IPS-11a (cell line): ENCODE data around the gene SLC1A3.
A peak's percentile ranks its signal among the peaks of the same experiment; 100 is the strongest.
"Not testable (repeated sequence)": the region's sequence is repeated elsewhere in the genome, so short reads cannot be mapped to it uniquely, and the experiment has no call there.

Experiments used
- H3K4me3 ChIP-seq: one replicate; pipeline ENCODE4 v1.5.1; 2013; ENCODE audit warnings: low read depth, low read length, control low read depth

The SLC1A3 gene

DNA sequence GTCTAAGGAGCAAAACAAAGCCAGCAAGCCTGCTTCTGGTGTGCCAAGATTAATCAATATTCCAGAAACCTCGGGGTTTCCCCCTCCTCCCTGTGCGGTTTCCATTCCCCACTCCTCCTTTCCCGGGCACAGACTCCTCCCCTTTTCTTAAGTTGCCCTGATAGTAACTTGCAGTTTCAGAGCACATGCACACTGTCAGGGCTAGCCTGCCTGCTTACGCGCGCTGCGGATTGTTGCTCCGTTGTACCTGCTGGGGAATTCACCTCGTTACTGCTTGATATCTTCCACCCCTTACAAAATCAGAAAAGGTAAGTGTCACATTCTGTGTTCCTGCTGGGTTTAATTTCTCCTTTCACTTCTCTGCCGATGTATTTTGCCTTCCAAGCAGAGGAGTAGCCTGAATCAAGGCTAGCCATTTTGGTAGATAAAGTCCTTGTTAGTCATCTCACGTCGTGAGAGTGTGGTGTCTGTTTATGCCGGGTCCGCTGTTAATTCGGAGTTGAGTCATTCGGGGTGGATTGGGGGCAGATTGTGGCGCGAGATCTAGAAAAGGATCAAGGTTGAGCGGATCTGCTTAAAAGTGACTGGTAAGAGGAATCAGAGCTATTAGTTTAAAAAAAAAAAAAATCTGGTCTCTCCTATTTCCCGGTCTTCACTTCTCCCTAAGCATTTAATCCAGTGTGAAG is at the start of gene SLC1A3:
TSS of gene SLC1A3 (plus strand) at position 179 of the 686 bp plus-strand sequence. CDS start 1,818 bp downstream, outside the sequence.
- peak within 1 kb of the TSS; percentile 78 for H3K4me3 ChIP-seq

DNA sequence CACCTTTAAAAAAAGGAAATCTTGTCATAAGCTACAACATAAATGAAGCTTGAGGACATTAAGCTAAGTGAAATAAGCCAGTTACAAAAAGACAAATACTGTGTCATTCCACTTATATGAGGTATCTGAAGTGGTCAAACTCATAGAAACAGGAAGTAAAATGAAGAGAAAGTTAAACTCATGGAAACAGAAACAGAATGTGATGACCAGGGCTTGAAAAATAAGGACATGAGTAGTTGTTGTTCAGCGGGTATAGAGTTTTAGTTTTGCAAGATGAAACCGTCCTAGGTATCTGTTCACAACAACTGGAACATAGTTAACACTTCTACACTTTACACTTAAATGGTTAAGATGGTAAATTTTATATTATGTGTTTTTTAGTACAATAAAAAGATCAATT is 47.8 kb upstream of the SLC1A3 start:
- no peak overlapping the region for H3K4me3 ChIP-seq

DNA sequence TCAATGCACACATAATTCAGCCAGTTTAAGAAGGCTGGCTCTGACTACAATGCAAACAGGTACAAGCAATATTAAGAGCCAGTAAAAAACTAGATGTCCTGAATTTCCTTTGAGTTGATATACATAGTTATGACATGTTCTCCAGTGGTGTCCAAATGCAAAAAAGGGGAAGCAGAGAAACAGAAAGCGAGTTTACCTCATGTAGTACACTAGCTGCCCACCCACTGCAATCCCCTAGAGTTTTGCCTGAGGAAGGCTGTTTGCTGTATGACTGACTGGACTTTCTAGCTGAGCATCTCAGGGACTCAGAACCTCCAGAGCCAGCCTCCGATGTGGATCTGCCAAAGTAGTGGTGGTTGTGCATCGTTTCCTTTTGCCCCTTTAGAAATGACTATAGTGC is 44.8 kb upstream of the SLC1A3 start:
- no peak overlapping the region for H3K4me3 ChIP-seq

DNA sequence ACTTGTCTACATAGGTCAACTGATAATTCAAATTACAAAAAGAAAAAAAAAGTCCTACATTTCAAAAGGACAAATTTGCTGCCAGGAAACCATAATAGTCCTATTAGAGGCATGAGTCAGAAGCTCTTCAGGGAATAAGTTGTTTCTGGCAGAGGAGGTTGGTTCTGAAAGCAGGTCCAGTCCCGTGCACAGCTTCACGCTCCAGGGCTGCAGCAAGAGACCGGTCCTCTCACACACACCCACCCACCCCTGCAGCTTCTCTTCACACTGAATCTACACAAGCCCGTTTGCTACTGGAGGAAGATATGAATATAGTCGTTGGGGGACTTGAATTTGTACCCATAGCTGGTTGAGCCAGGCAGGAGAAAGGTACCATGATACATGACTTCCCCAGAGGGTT is 36.9 kb upstream of the SLC1A3 start:
- no peak overlapping the region for H3K4me3 ChIP-seq

DNA sequence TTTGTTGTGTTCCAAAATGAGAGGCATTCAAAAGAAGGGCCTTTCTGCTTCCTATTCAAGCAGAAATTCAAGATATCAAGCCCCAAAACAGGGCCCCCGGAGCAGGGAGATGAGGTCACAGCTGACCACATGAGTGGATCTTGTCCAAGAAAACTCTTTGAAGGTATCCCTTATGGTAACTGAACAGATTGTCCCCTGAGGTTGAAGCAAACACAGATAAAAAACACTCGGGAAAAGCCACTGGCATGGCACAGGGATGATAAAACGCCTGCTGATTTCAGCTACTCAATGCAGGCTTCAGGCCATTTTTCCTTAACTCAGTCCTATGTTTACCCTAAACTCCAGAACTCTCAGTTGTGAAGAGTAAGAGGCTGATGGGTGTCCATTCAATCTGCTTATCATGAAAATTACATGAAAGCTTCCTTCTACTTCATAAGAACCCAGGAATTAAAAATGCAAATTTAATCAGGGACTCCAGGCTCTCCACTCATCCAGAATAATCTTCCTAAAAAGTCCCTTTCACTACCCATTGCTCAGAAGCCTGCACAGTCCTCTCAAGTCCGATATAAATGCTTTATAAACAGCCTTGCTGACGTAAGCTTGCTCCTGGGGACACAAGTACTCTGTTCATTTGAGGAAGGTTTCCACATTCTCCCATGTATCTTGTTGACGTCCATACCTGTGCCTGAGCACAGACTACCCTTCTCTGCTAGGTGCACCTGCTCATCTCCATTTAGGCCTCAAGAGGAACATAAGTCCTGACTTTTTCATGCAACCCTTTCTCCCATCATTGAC is 35.9 kb upstream of the SLC1A3 start:
- no peak overlapping the region for H3K4me3 ChIP-seq

DNA sequence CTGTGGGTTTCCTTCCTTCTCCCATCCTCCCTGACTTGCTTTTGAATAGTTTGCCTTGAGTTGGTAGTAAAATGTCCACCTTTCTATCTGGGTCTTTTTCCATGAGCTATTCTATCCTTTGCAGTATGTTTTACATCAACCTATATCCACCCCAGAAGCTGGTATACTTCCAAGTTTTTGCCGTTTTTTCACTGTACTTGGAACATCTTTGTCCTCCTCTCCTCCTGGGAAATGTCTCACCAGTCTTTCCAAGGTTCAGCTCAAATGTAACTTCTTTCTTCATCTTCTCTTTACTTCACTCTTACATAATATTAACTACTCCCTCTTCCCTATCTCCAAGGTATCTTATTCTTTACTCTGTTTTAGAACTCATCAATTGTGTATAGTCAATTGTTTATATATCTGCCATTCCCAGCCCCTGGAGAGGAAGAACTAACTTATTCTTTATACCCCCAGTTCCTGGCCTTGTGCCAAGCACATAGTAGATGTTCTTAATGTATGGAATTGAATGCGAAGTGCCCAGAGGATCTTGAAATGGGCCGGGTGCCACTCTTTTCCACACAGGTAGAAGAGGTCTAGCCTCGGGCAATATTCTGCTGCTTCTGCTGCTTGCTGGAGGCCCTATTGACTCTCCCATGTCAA is 34.9 kb upstream of the SLC1A3 start:
- H3K4me3 ChIP-seq = no peak overlapping the region

DNA sequence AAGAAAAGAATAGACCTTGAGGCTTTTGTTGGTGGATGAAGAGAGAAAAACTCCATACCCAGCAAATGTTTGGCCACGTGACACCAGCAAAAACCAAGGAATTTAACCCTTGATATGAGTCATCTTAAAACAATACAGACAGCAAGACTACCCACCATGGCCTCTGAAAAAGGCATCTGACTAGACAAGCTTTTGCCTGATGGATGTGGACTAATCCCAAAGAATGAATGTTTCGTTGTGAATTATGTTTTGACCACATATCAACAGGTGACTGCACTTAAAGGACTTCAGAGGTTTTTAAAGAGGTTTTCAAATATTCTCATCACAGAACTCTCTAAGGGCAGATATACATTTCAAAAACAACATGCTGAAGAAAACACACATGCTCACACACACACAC is 33.0 kb upstream of the SLC1A3 start:
- no peak overlapping the region for H3K4me3 ChIP-seq

DNA sequence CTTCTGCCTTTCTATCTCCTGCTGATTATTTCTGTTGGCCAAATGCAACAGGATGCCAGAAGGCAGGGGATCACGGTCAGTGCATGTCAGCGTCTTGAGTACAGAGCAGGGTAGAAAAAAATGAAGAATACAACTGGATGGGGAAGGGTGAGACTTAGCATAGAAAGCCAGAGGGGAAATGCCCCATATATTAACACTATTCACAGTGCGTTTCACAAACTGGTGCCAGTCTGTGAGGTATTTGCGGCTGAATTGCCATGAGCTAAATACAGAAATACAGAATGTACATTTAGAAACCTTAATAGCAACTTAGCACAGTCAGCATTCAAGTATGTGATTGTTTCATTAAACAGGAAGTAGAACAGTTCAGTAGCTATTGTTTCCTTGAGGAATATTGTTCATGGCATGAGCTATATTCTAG is 31.0 kb upstream of the SLC1A3 start:
- H3K4me3 ChIP-seq = no peak overlapping the region

DNA sequence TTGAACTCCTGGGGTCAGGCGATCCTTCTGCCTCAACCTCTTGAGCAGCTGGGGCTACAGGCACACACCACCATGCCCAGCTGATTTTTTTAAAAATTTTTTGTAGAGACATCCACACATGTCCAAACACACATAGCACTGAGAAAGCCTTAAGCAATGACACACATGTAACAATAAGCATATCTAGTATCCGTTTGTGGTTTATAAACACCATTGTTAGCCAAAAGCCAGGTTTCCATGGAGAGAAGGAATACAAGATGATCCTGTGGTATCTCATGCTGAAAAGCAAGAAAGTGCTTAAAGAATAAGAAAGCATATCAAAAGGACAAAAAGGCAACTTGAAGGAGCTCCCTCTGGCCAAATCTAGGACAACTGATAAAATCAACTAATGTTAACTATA is 29.7 kb upstream of the SLC1A3 start:
- H3K4me3 ChIP-seq = no peak overlapping the region

DNA sequence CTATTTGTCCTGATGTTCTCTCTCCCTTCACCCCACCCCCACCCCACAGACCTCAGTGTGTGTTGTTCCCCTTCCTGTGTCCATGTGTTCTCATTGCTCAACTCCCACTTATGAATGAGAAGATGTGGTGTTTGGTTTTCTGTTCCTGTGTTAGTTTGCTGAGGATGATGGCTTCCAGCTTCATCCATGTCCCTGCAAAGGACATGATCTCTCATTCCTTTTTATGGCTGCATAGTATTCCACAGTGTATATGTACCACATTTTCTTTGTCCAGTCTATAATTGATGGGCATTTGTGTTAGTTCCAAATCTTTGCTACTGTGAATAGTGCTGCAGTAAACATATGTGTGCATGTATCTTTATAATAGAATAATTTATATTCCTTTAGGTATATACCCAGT is 26.5 kb upstream of the SLC1A3 start:
- not testable (repeated sequence) for H3K4me3 ChIP-seq

DNA sequence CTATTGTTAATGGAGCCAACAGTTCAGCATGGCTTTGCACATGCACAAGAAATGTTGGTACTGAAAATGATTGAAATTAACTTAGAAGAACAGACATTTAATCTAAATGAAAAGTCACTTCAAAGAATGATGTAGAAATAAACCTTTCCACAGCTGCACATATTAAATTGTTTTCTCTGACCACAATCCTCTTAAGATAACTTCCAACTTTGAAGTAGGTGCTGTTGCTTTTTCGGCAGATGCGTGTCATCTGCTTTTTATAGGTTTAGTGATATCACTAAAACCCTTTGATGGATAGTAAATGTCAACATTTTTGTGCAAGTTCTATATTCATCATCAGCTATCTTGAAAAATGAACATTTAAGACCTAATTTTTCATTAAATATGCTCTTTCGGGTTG is 25.3 kb upstream of the SLC1A3 start:
- no peak overlapping the region for H3K4me3 ChIP-seq

DNA sequence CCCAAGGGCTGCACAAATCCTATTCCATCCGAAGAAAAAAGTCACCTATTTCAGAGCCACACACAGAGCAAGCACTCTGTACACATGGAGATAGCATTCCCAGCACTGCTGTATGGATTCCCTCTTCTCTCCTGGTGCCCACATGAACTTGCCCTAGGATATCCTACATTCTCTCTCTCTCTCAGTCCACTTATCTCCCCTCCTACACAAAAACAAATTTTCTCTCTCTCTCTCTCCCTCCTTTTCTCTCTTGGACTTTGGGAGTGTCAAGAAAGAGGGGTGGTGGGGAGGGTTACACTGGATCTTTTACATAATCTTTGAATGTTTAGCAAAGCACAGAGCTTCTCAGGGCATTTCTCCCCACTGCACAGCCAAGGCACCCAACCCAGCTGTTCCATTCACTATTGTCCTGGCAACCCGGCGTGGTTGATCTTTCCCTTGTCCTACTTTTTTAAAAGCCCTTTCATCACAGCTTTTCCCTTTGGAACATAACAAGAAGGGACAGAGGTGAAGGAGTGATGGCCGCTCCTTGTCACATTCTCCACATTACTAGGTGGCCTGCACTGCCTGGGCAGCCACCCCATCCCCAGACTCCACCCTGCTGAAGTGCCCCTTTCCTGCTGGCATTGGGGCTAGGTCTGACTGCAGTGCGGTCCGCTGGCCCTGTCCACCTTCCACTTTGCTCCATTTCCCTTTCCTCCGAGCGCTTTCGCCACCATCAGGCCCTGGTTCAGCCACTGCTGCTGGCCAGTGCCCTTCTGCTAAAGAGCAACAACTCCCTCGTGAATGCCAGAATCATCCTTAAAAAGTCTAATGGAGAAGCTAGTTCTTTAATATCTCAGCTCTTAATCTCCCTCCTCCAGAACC is 22.2 kb upstream of the SLC1A3 start:
- no peak overlapping the region for H3K4me3 ChIP-seq

DNA sequence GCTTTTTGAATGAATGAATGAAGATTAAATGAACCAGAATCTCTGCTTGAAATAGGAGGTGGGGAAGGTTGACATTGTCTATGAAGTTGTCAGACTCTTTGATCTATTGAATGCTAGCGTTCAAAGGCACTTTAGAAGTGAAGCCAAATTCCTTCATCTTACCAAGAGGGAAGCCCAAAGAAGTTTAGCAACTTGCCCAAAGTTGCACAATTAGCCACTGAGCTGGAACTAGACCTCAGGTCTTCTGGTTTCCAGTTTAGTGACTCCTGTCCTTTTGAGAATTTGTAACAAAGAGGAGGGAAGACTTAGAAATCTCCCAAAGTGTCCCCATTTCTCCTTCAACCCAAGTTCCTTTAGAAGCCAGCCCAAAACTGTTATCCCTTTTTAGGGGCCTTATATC is 20.7 kb upstream of the SLC1A3 start:
- no peak overlapping the region for H3K4me3 ChIP-seq

DNA sequence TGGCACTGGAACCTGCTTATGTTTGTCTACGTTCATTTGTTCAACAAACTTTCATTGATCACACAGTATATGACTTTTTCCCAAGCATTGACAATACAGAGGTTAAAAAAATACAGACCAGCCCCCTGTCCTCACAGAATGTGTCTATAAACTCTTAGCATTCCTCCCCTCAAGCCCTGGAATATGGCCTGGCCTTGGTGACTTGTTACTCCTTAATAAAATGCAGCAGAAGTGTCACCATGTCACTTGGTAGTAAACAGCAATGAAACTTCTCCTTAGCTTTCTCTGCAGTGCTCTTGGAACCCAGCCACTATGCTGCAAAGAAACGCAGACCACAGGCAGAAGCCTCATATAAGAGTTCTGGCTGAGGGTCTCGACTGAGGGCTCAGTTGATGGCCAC is 19.1 kb upstream of the SLC1A3 start:
- H3K4me3 ChIP-seq = no peak overlapping the region

DNA sequence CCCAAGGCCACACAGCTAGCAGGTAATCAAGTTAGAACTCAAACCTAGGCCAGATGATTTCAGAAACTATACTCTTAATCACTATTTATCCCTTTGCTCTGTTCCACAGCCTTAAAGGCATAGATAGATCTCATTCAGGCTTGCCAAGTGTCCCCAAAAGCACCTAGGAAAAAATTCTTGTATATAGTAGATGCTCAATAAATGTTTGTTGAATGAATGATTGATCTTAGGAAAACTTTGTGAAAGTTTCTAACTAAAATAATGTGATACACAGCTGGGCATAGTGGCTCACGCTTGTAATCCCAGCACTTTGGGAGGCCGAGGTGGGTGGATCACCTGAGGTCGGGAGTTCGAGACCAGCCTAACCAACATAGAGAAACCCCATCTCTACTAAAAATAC is 16.7 kb upstream of the SLC1A3 start:
- H3K4me3 ChIP-seq = not testable (repeated sequence)

DNA sequence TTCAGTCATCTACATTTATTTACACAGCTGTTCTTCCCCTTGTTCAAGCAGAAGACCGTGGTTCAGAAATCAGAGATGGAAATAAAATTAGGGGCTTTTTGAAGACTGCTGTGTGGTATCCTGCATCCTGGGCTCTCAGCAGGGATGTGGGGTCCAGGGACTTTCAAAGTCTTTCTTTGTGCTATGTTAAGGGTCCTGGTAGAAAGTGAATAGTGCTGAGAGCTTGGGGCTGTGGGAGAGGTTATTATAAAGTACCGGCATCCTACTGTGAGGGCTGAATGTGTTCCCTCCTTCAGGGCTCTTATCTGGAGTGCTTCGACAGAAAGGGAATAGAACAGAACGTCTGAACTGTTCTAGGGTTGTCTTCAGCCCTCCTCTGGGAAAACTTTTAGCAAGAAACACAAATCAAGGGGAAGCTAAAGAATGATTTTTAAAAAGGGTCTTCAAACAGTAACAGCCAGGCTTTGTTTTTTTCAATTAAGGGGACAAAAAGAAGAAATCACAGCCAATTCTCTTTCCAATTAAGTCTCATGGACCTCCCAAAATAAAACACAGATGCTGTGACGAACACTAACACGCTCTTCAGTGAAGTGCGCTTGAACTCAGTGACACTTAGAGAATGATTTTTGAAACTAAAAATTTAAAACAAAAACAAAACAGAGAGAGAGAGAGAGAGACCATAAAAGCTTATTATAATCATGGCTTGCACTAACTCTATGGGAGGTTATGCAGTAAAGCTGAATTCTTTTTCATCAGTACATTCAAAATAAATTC is 15.7 kb upstream of the SLC1A3 start:
- no peak overlapping the region for H3K4me3 ChIP-seq

DNA sequence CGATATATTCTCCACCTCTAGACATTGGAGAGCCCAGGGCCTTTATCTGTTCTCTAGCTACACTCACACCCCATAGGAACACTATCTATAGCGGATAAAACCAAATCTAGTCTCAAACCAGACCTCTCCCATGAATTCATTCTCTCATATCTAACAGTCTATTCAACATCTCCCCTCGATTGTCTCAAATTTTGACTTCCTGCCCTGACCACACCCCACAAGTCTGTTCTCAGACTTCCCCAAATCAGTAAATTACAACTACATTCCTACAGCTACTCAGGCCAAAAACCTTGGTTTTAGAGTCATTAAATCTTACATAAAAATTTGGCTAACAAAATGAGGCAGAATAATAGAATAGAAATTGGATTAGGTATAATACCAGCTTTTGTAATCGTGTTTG is 12.5 kb upstream of the SLC1A3 start:
- no peak overlapping the region for H3K4me3 ChIP-seq

DNA sequence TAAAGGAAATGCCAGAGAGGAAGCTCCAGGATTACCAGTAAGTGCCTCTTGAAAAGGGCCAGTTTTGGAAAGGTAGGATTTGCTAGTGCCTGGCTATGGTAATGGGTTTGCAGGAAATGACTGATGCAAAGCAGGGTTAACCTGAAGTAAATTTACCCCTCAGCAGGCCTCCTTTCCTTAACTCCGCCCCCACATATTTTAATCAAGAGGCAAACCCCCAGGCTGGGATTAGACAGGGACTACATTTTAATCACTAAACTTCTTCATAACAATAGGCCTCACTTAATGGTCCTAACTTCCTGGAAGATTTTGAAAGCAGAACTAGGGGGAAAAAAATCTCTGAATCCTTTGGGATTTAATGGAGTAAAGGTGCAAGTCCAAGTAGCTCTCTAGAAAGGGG is 10.2 kb upstream of the SLC1A3 start:
- H3K4me3 ChIP-seq = no peak overlapping the region

DNA sequence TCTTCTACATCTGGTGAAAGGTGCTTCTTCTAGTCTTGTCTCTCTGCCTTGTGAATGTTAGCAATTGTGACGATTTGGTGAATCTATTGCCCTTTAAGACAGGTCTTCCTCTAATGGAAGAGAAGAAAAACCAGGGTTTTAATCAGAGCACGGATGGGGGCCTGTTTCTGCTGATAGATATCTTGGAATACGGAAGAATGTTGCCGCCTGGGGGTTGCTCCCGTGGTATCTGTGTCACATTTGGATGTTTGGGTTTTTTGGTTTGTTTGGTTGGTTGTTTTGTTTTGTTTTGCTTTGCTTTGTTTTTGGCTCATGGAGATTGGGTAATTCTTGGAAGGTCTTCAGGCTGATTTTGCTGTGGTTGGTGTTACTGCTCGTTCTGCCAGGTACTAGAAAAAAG is 9.7 kb upstream of the SLC1A3 start:
- H3K4me3 ChIP-seq = no peak overlapping the region

DNA sequence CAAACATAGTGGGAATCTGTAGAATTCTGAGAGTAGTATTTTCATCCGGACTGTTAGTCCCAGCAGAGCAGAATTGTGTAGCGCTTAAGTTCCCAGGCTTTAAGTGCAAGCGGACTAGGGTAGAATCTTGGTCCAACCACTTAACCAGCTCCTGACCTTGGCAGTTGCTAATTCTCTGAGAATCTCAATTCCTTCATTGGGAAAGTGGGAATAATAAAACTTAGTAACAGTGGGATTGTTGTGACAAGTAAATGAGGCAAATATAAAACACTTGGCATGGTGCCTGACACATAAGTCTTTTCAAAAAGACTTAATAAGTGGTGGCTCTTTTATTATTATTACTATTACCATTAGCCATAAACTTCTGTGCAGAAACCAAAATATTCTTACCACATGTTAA is 8.4 kb upstream of the SLC1A3 start:
- H3K4me3 ChIP-seq = no peak overlapping the region
